GM21390 (cell line): ENCODE data around the gene ARHGAP10.
A peak's percentile ranks its signal among the peaks of the same experiment; 100 is the strongest.
"Not testable (repeated sequence)": the region's sequence is repeated elsewhere in the genome, so short reads cannot be mapped to it uniquely, and the experiment has no call there.

ENCODE experiments used
- ATAC-seq: cut with Tn5 transposase; IDR thresholded peaks from one replicate; pipeline ENCODE4 v1.9.1; 2021; ENCODE audit not compliant: unreplicated experiment

Gene ARHGAP10

GRCh38 chr4:147891476-147892115 lies 159.7 kb downstream of the ARHGAP10 start:
- no peak for ATAC-seq

GRCh38 chr4:147899512-147899911 lies 167.6 kb downstream of the ARHGAP10 start:
- no peak for ATAC-seq

GRCh38 chr4:147901388-147901787 lies 169.5 kb downstream of the ARHGAP10 start:
- ATAC-seq: no peak

- no peak for ATAC-seq
Measured at GRCh38 chr4:147901916-147902315, 170.0 kb downstream of the ARHGAP10 start.

GRCh38 chr4:147909225-147909624 lies 177.3 kb downstream of the ARHGAP10 start:
- no peak for ATAC-seq

GRCh38 chr4:147910315-147910714 lies 178.4 kb downstream of the ARHGAP10 start:
- ATAC-seq: no peak

GRCh38 chr4:147912106-147912505 lies 180.2 kb downstream of the ARHGAP10 start:
- not testable (repeated sequence) for ATAC-seq

- peak; percentile 39 for ATAC-seq
Measured at GRCh38 chr4:147913137-147913536, 181.2 kb downstream of the ARHGAP10 start.

GRCh38 chr4:147916351-147916750 lies 184.5 kb downstream of the ARHGAP10 start:
- no peak for ATAC-seq

GRCh38 chr4:147923381-147923780 lies 191.5 kb downstream of the ARHGAP10 start:
- no peak for ATAC-seq

- no peak for ATAC-seq
Measured at GRCh38 chr4:147923854-147924253, 192.0 kb downstream of the ARHGAP10 start.

GRCh38 chr4:147924604-147925412 lies 192.9 kb downstream of the ARHGAP10 start:
- ATAC-seq: no peak

GRCh38 chr4:147927377-147928137 lies 195.7 kb downstream of the ARHGAP10 start:
- ATAC-seq: no peak

- no peak for ATAC-seq
Measured at GRCh38 chr4:147928400-147928799, 196.5 kb downstream of the ARHGAP10 start.

- ATAC-seq: no peak
Measured at GRCh38 chr4:147929746-147930145, 197.9 kb downstream of the ARHGAP10 start.

GRCh38 chr4:147933316-147933715 lies 201.4 kb downstream of the ARHGAP10 start:
- no peak for ATAC-seq

GRCh38 chr4:147933779-147934178 lies 201.9 kb downstream of the ARHGAP10 start:
- ATAC-seq: no peak

GRCh38 chr4:147938496-147938895 lies 206.6 kb downstream of the ARHGAP10 start:
- no peak for ATAC-seq

GRCh38 chr4:147940171-147940570 lies 208.3 kb downstream of the ARHGAP10 start:
- ATAC-seq: no peak

- ATAC-seq: no peak
Measured at GRCh38 chr4:147941373-147941772, 209.5 kb downstream of the ARHGAP10 start.

GRCh38 chr4:147942729-147943128 lies 210.8 kb downstream of the ARHGAP10 start:
- peak; percentile 44 for ATAC-seq
